ENCODE measurements around the gene CXCR5.

The CXCR5 gene

GRCh38 chr11:118914178-118914918, 30.7 kb downstream of the CXCR5 start:
- peak; percentile 55 for DNase-seq

- no peak for DNase-seq
Measured at GRCh38 chr11:118914987-118915386, 31.3 kb downstream of the CXCR5 start.

GRCh38 chr11:118915396-118915795, 31.7 kb downstream of the CXCR5 start:
- no peak for DNase-seq

- no peak for DNase-seq
Measured at GRCh38 chr11:118915941-118916841, 32.5 kb downstream of the CXCR5 start.

- no peak for DNase-seq
Measured at GRCh38 chr11:118916842-118917388, 33.2 kb downstream of the CXCR5 start.

GRCh38 chr11:118917481-118918127, 33.9 kb downstream of the CXCR5 start:
- DNase-seq, result no peak

GRCh38 chr11:118918128-118918685, 34.5 kb downstream of the CXCR5 start:
- DNase-seq, result no peak

GRCh38 chr11:118918686-118919280, 35.1 kb downstream of the CXCR5 start:
- no peak for DNase-seq

- no peak for DNase-seq
Measured at GRCh38 chr11:118921121-118921928, 37.6 kb downstream of the CXCR5 start.

GRCh38 chr11:118921929-118922744, 38.4 kb downstream of the CXCR5 start:
- DNase-seq, result no peak

- no peak for DNase-seq
Measured at GRCh38 chr11:118922745-118923627, 39.3 kb downstream of the CXCR5 start.

GRCh38 chr11:118923721-118924587, 40.3 kb downstream of the CXCR5 start:
- DNase-seq, result no peak

GRCh38 chr11:118924591-118925585, 41.2 kb downstream of the CXCR5 start:
- no peak for DNase-seq

GRCh38 chr11:118927554-118928100, 43.9 kb downstream of the CXCR5 start:
- DNase-seq, result no peak

- DNase-seq, result peak; percentile 85
Measured at GRCh38 chr11:118928101-118928869, 44.6 kb downstream of the CXCR5 start.

- DNase-seq, result peak; percentile 79
Measured at GRCh38 chr11:118928870-118929500, 45.3 kb downstream of the CXCR5 start.

All from NK-92 treated with Interleukin-12 subunit alpha and Interleukin-12 subunit beta, amount 100 ng/mL, for 24 hours (cell line).